Esophagus muscularis mucosa (tissue), 4 donors: Measurements from ENCODE around the gene PPP1R3F.

ENCODE experiments used
- CTCF ChIP-seq, 3 experiments: fragments of 200-600 bp in 2 of 3; fragments of 450-650 bp in 1 of 3; sonication (generic) in 2 of 3; IDR thresholded peaks; one replicate each; pipeline ENCODE4 v1.5.1; 2017 to 2019; ENCODE audit warnings: antibody characterized with exemption in 3 of 3, mild to moderate bottlenecking in 2 of 3, moderate library complexity in 1 of 3
- EP300 ChIP-seq: sonication (generic); formaldehyde crosslinking; IDR thresholded peaks from one replicate; pipeline ENCODE4 v1.6.1; 2017; ENCODE audit warnings: antibody characterized with exemption
- POLR2A ChIP-seq: fragments of 450-650 bp; IDR thresholded peaks from one replicate; pipeline ENCODE4 v1.6.1; 2017; ENCODE audit warnings: antibody characterized with exemption, moderate library complexity, mild to moderate bottlenecking, low read depth
- POLR2AphosphoS5 ChIP-seq, 2 donors: sonication (generic); formaldehyde crosslinking; IDR thresholded peaks; one replicate each; pipeline ENCODE4 v1.6.1; 2017; ENCODE audit warnings: antibody characterized with exemption in 2 of 2

DNA sequence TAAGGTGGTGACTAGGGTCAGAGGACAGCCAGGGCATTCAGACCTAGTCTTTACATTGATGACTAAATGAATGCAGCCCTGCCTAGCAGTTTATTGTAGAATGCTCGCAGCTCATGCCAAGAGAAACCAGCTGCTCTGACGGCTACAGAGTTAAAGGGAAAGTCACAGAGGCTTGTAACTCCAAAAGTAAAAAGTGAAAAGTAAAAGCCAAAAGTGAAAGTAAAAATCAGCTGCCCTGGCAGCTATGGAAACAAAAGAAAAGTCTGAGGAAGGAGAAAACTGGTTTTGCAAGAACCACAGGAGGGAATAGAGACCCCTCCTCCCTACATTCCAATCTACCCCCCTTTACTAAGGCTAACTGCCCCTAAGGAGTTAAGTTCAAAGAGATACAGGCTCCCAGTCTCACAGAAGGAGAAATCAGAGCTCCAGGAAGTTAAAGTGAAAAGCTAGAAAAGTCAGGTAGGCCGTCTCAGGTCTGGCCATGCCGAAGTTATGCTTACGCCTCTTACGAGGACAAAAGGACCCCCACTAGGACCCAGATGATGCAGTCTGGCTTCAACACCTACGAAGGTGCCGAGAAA is 39.9 kb downstream of the PPP1R3F start:
- no peak for TF ChIP-seq CTCF (IDR thresholded peaks at IDR 0.05)
- TF ChIP-seq POLR2A, result no peak
- no peak for TF ChIP-seq POLR2AphosphoS5 (IDR thresholded peaks at IDR 0.05)
- TF ChIP-seq EP300, result no peak
